ENCODE data around the gene REPS1.
"Not testable (repeated sequence)": the region's sequence is repeated elsewhere in the genome, so short reads cannot be mapped to it uniquely, and the experiment has no call there.

Gene REPS1

GRCh38 chr6:138943089-138943625 is 44.9 kb downstream of the REPS1 start:
- no peak for DNase-seq (ENCODE audit: low read depth in 2 of 2, low spot score in 1 of 2)

- DNase-seq (ENCODE audit: low read depth in 2 of 2, low spot score in 1 of 2) = not testable (repeated sequence)
These were observed 51.2 kb downstream of the REPS1 start for GRCh38 chr6:138936873-138937272.

- no peak for DNase-seq (ENCODE audit: low read depth in 2 of 2, low spot score in 1 of 2)
These were observed 56.4 kb downstream of the REPS1 start for GRCh38 chr6:138931660-138932059.

- DNase-seq (ENCODE audit: low read depth in 2 of 2, low spot score in 1 of 2) = no peak
These were observed 61.5 kb downstream of the REPS1 start for GRCh38 chr6:138926579-138926978.

GRCh38 chr6:138925806-138926205 is 62.2 kb downstream of the REPS1 start:
- no peak for DNase-seq (ENCODE audit: low read depth in 2 of 2, low spot score in 1 of 2)

- DNase-seq (ENCODE audit: low read depth in 2 of 2, low spot score in 1 of 2) = no peak
These were observed 64.5 kb downstream of the REPS1 start for GRCh38 chr6:138923561-138923960.

GRCh38 chr6:138920906-138921305 is 67.1 kb downstream of the REPS1 start:
- DNase-seq (ENCODE audit: low read depth in 2 of 2, low spot score in 1 of 2) = no peak

GRCh38 chr6:138914701-138915100 is 73.4 kb downstream of the REPS1 start:
- no peak for DNase-seq (ENCODE audit: low read depth in 2 of 2, low spot score in 1 of 2)

- no peak for DNase-seq (ENCODE audit: low read depth in 2 of 2, low spot score in 1 of 2)
These were observed 75.7 kb downstream of the REPS1 start for GRCh38 chr6:138912308-138912707.

GRCh38 chr6:138909975-138910374 is 78.1 kb downstream of the REPS1 start:
- no peak for DNase-seq (ENCODE audit: low read depth in 2 of 2, low spot score in 1 of 2)

GRCh38 chr6:138909511-138909910 is 78.5 kb downstream of the REPS1 start:
- no peak for DNase-seq (ENCODE audit: low read depth in 2 of 2, low spot score in 1 of 2)

- no peak for DNase-seq (ENCODE audit: low read depth in 2 of 2, low spot score in 1 of 2)
These were observed 80.9 kb downstream of the REPS1 start for GRCh38 chr6:138907167-138907566.

- no peak for DNase-seq (ENCODE audit: low read depth in 2 of 2, low spot score in 1 of 2)
These were observed 91.0 kb downstream of the REPS1 start for GRCh38 chr6:138897031-138897430.

GRCh38 chr6:138896104-138896756 is 91.8 kb downstream of the REPS1 start:
- no peak for DNase-seq (ENCODE audit: low read depth in 2 of 2, low spot score in 1 of 2)

- no peak for DNase-seq (ENCODE audit: low read depth in 2 of 2, low spot score in 1 of 2)
These were observed 96.6 kb downstream of the REPS1 start for GRCh38 chr6:138891255-138891986.

- DNase-seq (ENCODE audit: low read depth in 2 of 2, low spot score in 1 of 2) = no peak
These were observed 102.8 kb downstream of the REPS1 start for GRCh38 chr6:138885156-138885819.

- no peak for DNase-seq (ENCODE audit: low read depth in 2 of 2, low spot score in 1 of 2)
These were observed 105.6 kb downstream of the REPS1 start for GRCh38 chr6:138882369-138883017.

GRCh38 chr6:138873191-138873590 is 114.9 kb downstream of the REPS1 start:
- DNase-seq (ENCODE audit: low read depth in 2 of 2, low spot score in 1 of 2) = no peak

GRCh38 chr6:138869398-138869797 is 118.7 kb downstream of the REPS1 start:
- no peak for DNase-seq (ENCODE audit: low read depth in 2 of 2, low spot score in 1 of 2)

- DNase-seq (ENCODE audit: low read depth in 2 of 2, low spot score in 1 of 2) = no peak
These were observed 119.9 kb downstream of the REPS1 start for GRCh38 chr6:138868181-138868580.

- no peak for DNase-seq (ENCODE audit: low read depth in 2 of 2, low spot score in 1 of 2)
These were observed 122.5 kb downstream of the REPS1 start for GRCh38 chr6:138865480-138866109.

Data from stimulated activated CD8-positive, alpha-beta memory T cell treated with anti-CD3 and anti-CD28 coated beads, Interleukin-4, amount 100 ng/mL, for 4 hours (primary cell).